Measurements from ENCODE around the gene DAPK2. TPM values are rescaled to one million over a fixed set of nuclear protein-coding genes. Genes with fewer than 3 reads are reported as not detected.

The DAPK2 gene
- total RNA-seq, 1 experiment from 2014 or later: 2.3 TPM

GRCh38 chr15:64044300-64045100 is 1.8 kb downstream of the DAPK2 start:
- no peaks in the 10 kb centered on the region for H3K9me3 Mint-ChIP-seq
- CTCF ChIA-PET: interaction anchor here (0.5 to 3.0 kb wide), 5 partner anchors 19 to 435 kb away, joined by 3 to 57 read pairs (median 13); no protein-coding TSS in a partner anchor
- H3K4me1 Mint-ChIP-seq: peaks cover 5% of the 10 kb centered on the region
- no peaks in the 10 kb centered on the region for H3K36me3 Mint-ChIP-seq
- DNase-seq (ENCODE audit: low spot score) (no peak), ATAC-seq (no peak)
- H3K4me3 Mint-ChIP-seq: peak overlapping the region; percentile 66
- TF ChIP-seq ZNF232 (CRISPR knock-in tag; IDR thresholded peaks at IDR 0.05): no peak
- TF ChIP-seq JAZF1 (CRISPR knock-in tag; IDR thresholded peaks at IDR 0.05): no peak
- TF ChIP-seq PREB (CRISPR knock-in tag; IDR thresholded peaks at IDR 0.05; ENCODE audit: borderline replicate concordance): no peak
- TF ChIP-seq, protein P1, sequence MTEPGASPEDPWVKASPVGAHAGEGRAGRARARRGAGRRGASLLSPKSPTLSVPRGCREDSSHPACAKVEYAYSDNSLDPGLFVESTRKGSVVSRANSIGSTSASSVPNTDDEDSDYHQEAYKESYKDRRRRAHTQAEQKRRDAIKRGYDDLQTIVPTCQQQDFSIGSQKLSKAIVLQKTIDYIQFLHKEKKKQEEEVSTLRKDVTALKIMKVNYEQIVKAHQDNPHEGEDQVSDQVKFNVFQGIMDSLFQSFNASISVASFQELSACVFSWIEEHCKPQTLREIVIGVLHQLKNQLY (CRISPR knock-in tag; IDR thresholded peaks at IDR 0.05): no peak
- no peak for TF ChIP-seq HMGXB4 (CRISPR knock-in tag; IDR thresholded peaks at IDR 0.05)
- TF ChIP-seq CREM (CRISPR knock-in tag; IDR thresholded peaks at IDR 0.05): no peak
- TF ChIP-seq STAT6 (CRISPR knock-in tag; conservative IDR thresholded peaks at IDR 0.05; ENCODE audit: low read depth): no peak
- no peak for TF ChIP-seq ZNF219 (CRISPR knock-in tag; IDR thresholded peaks at IDR 0.05; ENCODE audit: borderline replicate concordance)
- TF ChIP-seq OVOL2 (CRISPR knock-in tag; IDR thresholded peaks at IDR 0.05; ENCODE audit: borderline replicate concordance): no peak
- TF ChIP-seq FOXP1 (CRISPR knock-in tag; IDR thresholded peaks at IDR 0.05; ENCODE audit: borderline replicate concordance): no peak
- TF ChIP-seq ZBTB43 (CRISPR knock-in tag; IDR thresholded peaks at IDR 0.05): no peak
- TF ChIP-seq, protein P2, sequence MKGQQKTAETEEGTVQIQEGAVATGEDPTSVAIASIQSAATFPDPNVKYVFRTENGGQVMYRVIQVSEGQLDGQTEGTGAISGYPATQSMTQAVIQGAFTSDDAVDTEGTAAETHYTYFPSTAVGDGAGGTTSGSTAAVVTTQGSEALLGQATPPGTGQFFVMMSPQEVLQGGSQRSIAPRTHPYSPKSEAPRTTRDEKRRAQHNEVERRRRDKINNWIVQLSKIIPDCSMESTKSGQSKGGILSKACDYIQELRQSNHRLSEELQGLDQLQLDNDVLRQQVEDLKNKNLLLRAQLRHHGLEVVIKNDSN (CRISPR knock-in tag; IDR thresholded peaks at IDR 0.05): no peak
- H3K27ac Mint-ChIP-seq: no peak overlapping the region
- POLR2A ChIA-PET: interaction anchor here (1.1 kb wide), 1 partner anchor 185 kb away, joined by 3 read pairs; no protein-coding TSS in a partner anchor
- peaks cover 53% of the 10 kb centered on the region for H3K27me3 Mint-ChIP-seq (ENCODE audit: low read depth)

GRCh38 chr15:64038878-64039610 is 7.2 kb downstream of the DAPK2 start:
- ChIA-PET CTCF (interaction anchor here (0.7 to 4.7 kb wide), 4 partner anchors 7 to 94 kb away, joined by 4 to 24 read pairs (median 6); partner anchors contain the start of gene DAPK2), POLR2A (interaction anchor here (0.7 kb wide), 1 partner anchor 113 kb away, joined by 3 read pairs; no protein-coding TSS in a partner anchor)
- peaks cover 19% of the 10 kb centered on the region for H3K27me3 Mint-ChIP-seq (ENCODE audit: low read depth)
- H3K36me3 Mint-ChIP-seq: no peaks in the 10 kb centered on the region
- no peaks in the 10 kb centered on the region for H3K9me3 Mint-ChIP-seq
- ATAC-seq (peak; percentile 87), DNase-seq (ENCODE audit: low spot score) (no peak)
- H3K4me3 Mint-ChIP-seq: no peak overlapping the region
- H3K27ac Mint-ChIP-seq: no peak overlapping the region
- peaks cover 10% of the 10 kb centered on the region for H3K4me1 Mint-ChIP-seq
- TF ChIP-seq NFYB (CRISPR knock-in tag; conservative IDR thresholded peaks at IDR 0.05; ENCODE audit: low read depth): peak; percentile 77
- TF ChIP-seq, protein P2 (CRISPR knock-in tag; IDR thresholded peaks at IDR 0.05): no peak
- no peak for TF ChIP-seq ZNF281 (CRISPR knock-in tag; IDR thresholded peaks at IDR 0.05)
- TF ChIP-seq TCF7 (CRISPR knock-in tag; IDR thresholded peaks at IDR 0.05; ENCODE audit: low read depth): no peak
- no peak for TF ChIP-seq E2F5 (CRISPR knock-in tag; IDR thresholded peaks at IDR 0.05)
- TF ChIP-seq, protein P1 (CRISPR knock-in tag; IDR thresholded peaks at IDR 0.05): no peak

Measured in WTC11 (cell line).